Measurements from ENCODE around the gene PGAM1.

GRCh38 chr10:97464226-97464625 lies 38.2 kb downstream of the PGAM1 start:
- TF ChIP-seq CTCF (IDR thresholded peaks at IDR 0.05 in 2 of 3, conservative IDR thresholded peaks at IDR 0.05 in 1 of 3; ENCODE audit: borderline replicate concordance in 1 of 3, insufficient read depth in 1 of 3, low read depth in 2 of 3, low read length in 2 of 3) (no peak), SP1 (IDR thresholded peaks at IDR 0.05; ENCODE audit: low read depth) (no peak), TCF7L2 (IDR thresholded peaks at IDR 0.05; ENCODE audit: borderline replicate concordance, extremely low read depth, insufficient read depth, insufficient read length) (no peak)
